HCT116 (cell line): Measurements from ENCODE around the gene KIRREL3. TPM values are rescaled to one million over a fixed set of nuclear protein-coding genes. Genes with fewer than 3 reads are reported as not detected.

Experiments
- ATAC-seq: fragments of 200-7000 bp; cut with Tn5 transposase; 2 replicates; pipeline ENCODE4 v1.9.1; 2020; ENCODE audit warnings: mild to moderate bottlenecking, moderate library complexity
- BruUV-seq: library from RNA; stranded (reverse); fragments of 400-500 nt; replicated peaks from 2 replicates; lab custom pipeline; 2021; lab: Mats Ljungman, UMichigan
- CTCF ChIA-PET: fragments of 300-600 bp; sonication (Branson Sonifier 250); formaldehyde crosslinking; loops from one replicate; lab custom pipeline; 2021; ENCODE audit warnings: antibody characterized with exemption; lab: Charles Lee
- POLR2A ChIA-PET: fragments of 300-600, 350-600 bp; sonication (Branson Sonifier 250); formaldehyde crosslinking; loops from one replicate; lab custom pipeline; 2021; ENCODE audit warnings: antibody characterized with exemption; lab: Charles Lee
- RAD21 ChIA-PET, 2 experiments: fragments of 300-600 bp; sonication (Branson Sonifier 250); formaldehyde crosslinking; loops; one replicate each; lab custom pipeline; 2023; ENCODE audit warnings: low total read pairs in 2 of 2; ENCODE audit not compliant: uncharacterized antibody in 2 of 2, unreplicated experiment in 2 of 2, low non-redundant PET in 1 of 2; lab: Charles Lee
- DNase-seq: peaks from one replicate; pipeline ENCODE4 v3.0.0-alpha.2; 2010; ENCODE audit warnings: low read depth, low spot score
- H2AFZ ChIP-seq: fragments of 200-600 bp; shearing (Covaris generic), sonication (generic); 2 replicates; pipeline ENCODE4 v1.6.1; 2017; ENCODE audit warnings: low read depth, mixed run types, mixed read lengths, antibody characterized with exemption, low read length; ENCODE audit not compliant: poor library complexity, severe bottlenecking
- H3K27ac ChIP-seq: 2 replicates; pipeline ENCODE4 v1.5.1; 2012; ENCODE audit warnings: low read depth, low read length
- H3K27me3 ChIP-seq: fragments of 200-600 bp; sonication (generic); 2 replicates; pipeline ENCODE4 v1.6.1; 2016; ENCODE audit warnings: mixed run types, low read length, mixed read lengths; ENCODE audit not compliant: insufficient read depth
- H3K36me3 ChIP-seq, 2 experiments: fragments of 200-500 bp in 1 of 2; fragments of 200-600 bp in 1 of 2; sonication (Bioruptor generic) in 1 of 2; sonication (generic) in 1 of 2; 2 replicates each; pipeline versions ENCODE4 v1.5.1 to v1.6.1; 2014 to 2016; ENCODE audit warnings: low read length in 2 of 2, inconsistent platforms in 1 of 2, mixed read lengths in 1 of 2, mixed run types in 1 of 2; ENCODE audit not compliant: insufficient read depth in 2 of 2, control insufficient read depth in 1 of 2
- H3K4me1 ChIP-seq, 2 experiments: fragments of 200-600 bp in 1 of 2; sonication (generic) in 1 of 2; 2 replicates each; pipeline versions ENCODE4 v1.5.1 to v1.6.1; 2012 to 2017; ENCODE audit warnings: low read length in 2 of 2, inconsistent platforms in 1 of 2, mild to moderate bottlenecking in 1 of 2, mixed read lengths in 1 of 2, mixed run types in 1 of 2, moderate library complexity in 1 of 2; ENCODE audit not compliant: insufficient read depth in 2 of 2, control insufficient read depth in 1 of 2
- H3K4me2 ChIP-seq: fragments of 200-600 bp; sonication (generic); 2 replicates; pipeline ENCODE4 v1.6.1; 2017; ENCODE audit warnings: mixed run types, low read length, mixed read lengths
- H3K4me3 ChIP-seq, 2 experiments: fragments of 200-600 bp in 1 of 2; sonication (generic) in 1 of 2; replicated peaks in 1 of 2; 2 replicates each; pipeline ENCODE4 v1.5.1; 2011 to 2016; ENCODE audit warnings: low read length in 2 of 2, control low read depth in 1 of 2, low read depth in 1 of 2, mild to moderate bottlenecking in 1 of 2, mixed read lengths in 1 of 2, mixed run types in 1 of 2
- H3K79me2 ChIP-seq: fragments of 200-600 bp; sonication (generic); 2 replicates; pipeline ENCODE4 v1.6.1; 2017; ENCODE audit warnings: mild to moderate bottlenecking, mixed run types, low read length, moderate library complexity, mixed read lengths; ENCODE audit not compliant: insufficient read depth
- H3K9ac ChIP-seq: fragments of 200-600 bp; sonication (generic); 2 replicates; pipeline ENCODE4 v1.6.1; 2016; ENCODE audit warnings: low read length, mixed read lengths
- H3K9me2 ChIP-seq: fragments of 200-600 bp; sonication (generic), shearing (Covaris generic); 2 replicates; pipeline ENCODE4 v1.6.1; 2017; ENCODE audit warnings: mixed run types, mild to moderate bottlenecking, moderate library complexity; ENCODE audit not compliant: insufficient read depth
- H3K9me3 ChIP-seq, 2 experiments: fragments of 200-500 bp in 1 of 2; fragments of 200-600 bp in 1 of 2; sonication (Bioruptor generic) in 1 of 2; sonication (generic) in 1 of 2; 2 replicates each; pipeline ENCODE4 v1.6.1; 2014 to 2017; ENCODE audit warnings: low read length in 2 of 2, mixed read lengths in 2 of 2, inconsistent platforms in 1 of 2, low read depth in 1 of 2, mild to moderate bottlenecking in 1 of 2, mixed run types in 1 of 2, moderate library complexity in 1 of 2; ENCODE audit not compliant: control insufficient read depth in 1 of 2, insufficient read depth in 1 of 2
- H4K20me1 ChIP-seq: fragments of 200-600 bp; sonication (generic), shearing (Covaris generic); 2 replicates; pipeline ENCODE4 v1.6.1; 2017; ENCODE audit warnings: mixed run types, mild to moderate bottlenecking, moderate library complexity; ENCODE audit not compliant: insufficient read depth
- CEBPB ChIP-seq: IDR thresholded peaks from 2 replicates; pipeline ENCODE4 v1.6.1; 2012; ENCODE audit warnings: low read depth
- ELF1 ChIP-seq: IDR thresholded peaks from 2 replicates; pipeline ENCODE4 v1.6.1; 2012; ENCODE audit warnings: low read depth, borderline replicate concordance
- EZH2 ChIP-seq: fragments of 200-600 bp; sonication (generic); IDR thresholded peaks from 2 replicates; pipeline ENCODE4 v1.6.1; 2017; ENCODE audit warnings: antibody characterized with exemption, mixed run types
- EZH2phosphoT487 ChIP-seq: fragments of 200-600 bp; IDR thresholded peaks from 2 replicates; pipeline ENCODE4 v1.6.1; 2018; ENCODE audit warnings: antibody characterized with exemption, borderline replicate concordance
- FOSL1 ChIP-seq: IDR thresholded peaks from 2 replicates; pipeline ENCODE4 v1.6.1; 2012; ENCODE audit warnings: low read depth
- JUND ChIP-seq: IDR thresholded peaks from 2 replicates; pipeline ENCODE4 v1.6.1; 2012
- MAX ChIP-seq: IDR thresholded peaks from 2 replicates; pipeline ENCODE4 v1.6.1; 2012
- POLR2AphosphoS5 ChIP-seq: IDR thresholded peaks from 2 replicates; pipeline ENCODE4 v1.6.1; 2011; ENCODE audit warnings: mild to moderate bottlenecking, low read depth, low read length, moderate library complexity
- REST ChIP-seq: IDR thresholded peaks from 2 replicates; pipeline ENCODE4 v1.6.1; 2012; ENCODE audit warnings: low read depth
- YY1 ChIP-seq: IDR thresholded peaks from 2 replicates; pipeline ENCODE4 v1.6.1; 2011; ENCODE audit warnings: low read length, low read depth, moderate library complexity, mild to moderate bottlenecking; ENCODE audit not compliant: insufficient replicate concordance; ENCODE audit errors: extremely low read depth
- ZNF274 ChIP-seq: fragments of 200-500 bp; sonication (Bioruptor generic); IDR thresholded peaks from 2 replicates; pipeline ENCODE4 v1.6.1; 2014; ENCODE audit warnings: mild to moderate bottlenecking, low read depth, low read length, inconsistent platforms
- intact Hi-C: fragments of 100-400 bp; cut with micrococcal nuclease; formaldehyde crosslinking; loops from 2 replicates; pipeline ENCODE4 v1.10.0; 2022
- total RNA-seq: library from RNA; stranded (reverse); gene quantifications from one replicate; pipeline ENCODE4 v1.2.1, GENCODE V29; 2021; ENCODE audit not compliant: unreplicated experiment
- TF ChIP-seq, protein P1 (sequence below): IDR thresholded peaks from 2 replicates; pipeline ENCODE4 v1.6.1; 2012

The KIRREL3 gene
- total RNA-seq, 1 experiment from 2014 or later: not detected

GRCh38 chr11:126988655-126989054 is 11.9 kb downstream of the KIRREL3 start:
- Histone ChIP-seq H3K79me2 (no peaks in the 10 kb centered on the region), H3K27ac (no peak overlapping the region), H3K4me2 (no peak overlapping the region), H3K4me3 (no peak overlapping the region), H3K27me3 (0 out of 2 replicates have a peak, but pooled peaks cover 6% of the 10 kb centered on the region), H4K20me1 (no peaks in the 10 kb centered on the region), H3K9me3 (no peaks in the 10 kb centered on the region), H3K36me3 (no peaks in the 10 kb centered on the region), H3K9me2 (no peaks in the 10 kb centered on the region), H3K9ac (no peak overlapping the region), H3K4me1 (no peaks in the 10 kb centered on the region), H2AFZ (no peak overlapping the region)
- intact Hi-C loops: no loop called here
- ChIA-PET CTCF (interaction anchor here (1.1 to 1.3 kb wide), 2 partner anchors 382 to 548 kb away, joined by 3 to 5 read pairs; no protein-coding TSS in a partner anchor), POLR2A (no interaction called here), RAD21 (no interaction called here)
- BruUV-seq: no TSS peak
- ATAC-seq (no peak), DNase-seq (no peak)
- no peak for TF ChIP-seq JUND
- no peak for TF ChIP-seq POLR2AphosphoS5
- no peak for TF ChIP-seq ZNF274
- TF ChIP-seq, protein P1, sequence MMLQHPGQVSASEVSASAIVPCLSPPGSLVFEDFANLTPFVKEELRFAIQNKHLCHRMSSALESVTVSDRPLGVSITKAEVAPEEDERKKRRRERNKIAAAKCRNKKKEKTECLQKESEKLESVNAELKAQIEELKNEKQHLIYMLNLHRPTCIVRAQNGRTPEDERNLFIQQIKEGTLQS: no peak
- no peak for TF ChIP-seq ELF1
- TF ChIP-seq REST: no peak
- no peak for TF ChIP-seq CEBPB
- no peak for TF ChIP-seq EZH2phosphoT487
- TF ChIP-seq MAX: no peak
- no peak for TF ChIP-seq FOSL1
- TF ChIP-seq YY1: no peak
- TF ChIP-seq EZH2: no peak
